ENCODE measurements around the gene UFD1.

DNA sequence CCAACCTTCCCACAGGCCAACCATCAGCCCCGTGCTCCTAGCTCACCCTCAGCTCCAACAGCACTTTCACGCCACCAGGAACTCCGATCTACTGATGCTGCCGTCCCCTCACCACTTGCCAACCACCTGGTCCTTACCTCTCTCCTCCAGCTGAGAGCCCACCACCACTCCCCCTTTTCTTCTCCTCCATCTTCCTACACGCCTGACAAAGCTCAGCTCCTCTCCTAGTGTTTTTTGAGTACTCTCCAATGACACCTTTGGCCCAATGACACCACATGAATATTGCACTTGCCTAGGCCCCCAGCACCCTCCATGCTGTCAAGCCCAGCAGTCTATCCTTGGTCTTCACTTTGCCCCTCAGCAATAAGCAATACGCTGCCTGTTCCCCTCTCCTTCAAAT, 78.1 kb downstream of the UFD1 start:
- no peak for TF ChIP-seq POLR2A (IDR thresholded peaks at IDR 0.05)
- TF ChIP-seq, protein P1, sequence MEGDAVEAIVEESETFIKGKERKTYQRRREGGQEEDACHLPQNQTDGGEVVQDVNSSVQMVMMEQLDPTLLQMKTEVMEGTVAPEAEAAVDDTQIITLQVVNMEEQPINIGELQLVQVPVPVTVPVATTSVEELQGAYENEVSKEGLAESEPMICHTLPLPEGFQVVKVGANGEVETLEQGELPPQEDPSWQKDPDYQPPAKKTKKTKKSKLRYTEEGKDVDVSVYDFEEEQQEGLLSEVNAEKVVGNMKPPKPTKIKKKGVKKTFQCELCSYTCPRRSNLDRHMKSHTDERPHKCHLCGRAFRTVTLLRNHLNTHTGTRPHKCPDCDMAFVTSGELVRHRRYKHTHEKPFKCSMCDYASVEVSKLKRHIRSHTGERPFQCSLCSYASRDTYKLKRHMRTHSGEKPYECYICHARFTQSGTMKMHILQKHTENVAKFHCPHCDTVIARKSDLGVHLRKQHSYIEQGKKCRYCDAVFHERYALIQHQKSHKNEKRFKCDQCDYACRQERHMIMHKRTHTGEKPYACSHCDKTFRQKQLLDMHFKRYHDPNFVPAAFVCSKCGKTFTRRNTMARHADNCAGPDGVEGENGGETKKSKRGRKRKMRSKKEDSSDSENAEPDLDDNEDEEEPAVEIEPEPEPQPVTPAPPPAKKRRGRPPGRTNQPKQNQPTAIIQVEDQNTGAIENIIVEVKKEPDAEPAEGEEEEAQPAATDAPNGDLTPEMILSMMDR (IDR thresholded peaks at IDR 0.05) = no peak

Measured in esophagus squamous epithelium (tissue), 4 donors.